ENCODE measurements around the gene CDKAL1. TPM values are rescaled to one million over a fixed set of nuclear protein-coding genes. Genes with fewer than 3 reads are reported as not detected.

Gene CDKAL1
- total and polyA plus RNA-seq, 9 of the 15 experiments (the other 6 are each of a cell fraction or from before 2014, with no cell fraction given), result 11.2 to 36.3 (median 20.1) TPM

- TF ChIP-seq HES1 (IDR thresholded peaks at IDR 0.05; ENCODE audit: low read depth) (no peak), NR2F6 (CRISPR knock-in tag; IDR thresholded peaks at IDR 0.05) (no peak), ZNF324 (CRISPR knock-in tag; IDR thresholded peaks at IDR 0.05) (no peak)
Observed at GRCh38 chr6:21027507-21027906, 493.2 kb downstream of the CDKAL1 start (continued).

- Histone ChIP-seq H3K9me3 (replicated peaks; ENCODE audit: control insufficient read depth, insufficient read depth, low read depth, low read length) (no peaks in the 10 kb centered on the region), H2AFZ (ENCODE audit: low read depth, low read length) (no peak overlapping the region), H3K9ac (ENCODE audit: insufficient read depth in 1 of 2, low read depth in 2 of 2, low read length in 2 of 2) (no peak overlapping the region), H3K4me3 (no peak overlapping the region), H3K79me2 (ENCODE audit: control insufficient read depth, insufficient read depth, low read length) (no peaks in the 10 kb centered on the region), H3K27me3 (ENCODE audit: control insufficient read depth in 2 of 2, insufficient read depth in 2 of 2, low read length in 2 of 2) (no peaks in the 10 kb centered on the region), H3K4me1 (replicated peaks in 1 of 2; ENCODE audit: control insufficient read depth in 2 of 2, insufficient read depth in 2 of 2, low read length in 2 of 2) (no peaks in the 10 kb centered on the region), H4K20me1 (replicated peaks; ENCODE audit: control insufficient read depth, insufficient read depth, low read length) (no peaks in the 10 kb centered on the region), H3K9me1 (ENCODE audit: control insufficient read depth, insufficient read depth, low read length) (no peaks in the 10 kb centered on the region), H3K36me3 (ENCODE audit: control insufficient read depth, insufficient read depth, low read length) (no peaks in the 10 kb centered on the region), H3K4me2 (ENCODE audit: insufficient read depth, low read length) (no peak overlapping the region), H3K27ac (ENCODE audit: extremely low read depth, low read depth, low read length) (no peak overlapping the region)
- CTCF ChIA-PET (ENCODE audit: low intra/inter-chr PET ratio), result no interaction called here
- WGBS (ENCODE audit: insufficient coverage, low coverage, missing lambda C conversion rate), result 56% methylated on average over 5 of the region's 5 CpGs
- POLR2A ChIA-PET, result no interaction called here
- DNase-seq (ENCODE audit: extremely low read depth in 1 of 4, low spot score in 3 of 4) (no peak), ATAC-seq (no peak), FAIRE-seq (no peak)
- no TSS peak for BruUV-seq (replicated peaks)
- intact Hi-C loops (cut with micrococcal nuclease) (no loop called here), in situ Hi-C loops (cut with MboI) (no loop called here)
- peak; percentile 92 for TF ChIP-seq ZNF134 (CRISPR knock-in tag; conservative IDR thresholded peaks at IDR 0.05)
- no peak for TF ChIP-seq ZEB2 (IDR thresholded peaks at IDR 0.05)
Observed at GRCh38 chr6:21031182-21031581, 496.9 kb downstream of the CDKAL1 start.

- in situ Hi-C loops (cut with MboI), result no loop called here
- no peaks in the 10 kb centered on the region for H3K9me1 ChIP-seq (ENCODE audit: control insufficient read depth, insufficient read depth, low read length)
- H3K27ac ChIP-seq (ENCODE audit: extremely low read depth, low read depth, low read length), result no peak overlapping the region
- no peaks in the 10 kb centered on the region for H3K9me3 ChIP-seq (replicated peaks; ENCODE audit: control insufficient read depth, insufficient read depth, low read depth, low read length)
- 0% methylated on average over 1 of the region's 1 CpG for WGBS (ENCODE audit: insufficient coverage, low coverage, missing lambda C conversion rate)
- H4K20me1 ChIP-seq (replicated peaks; ENCODE audit: control insufficient read depth, insufficient read depth, low read length), result no peaks in the 10 kb centered on the region
- ChIA-PET POLR2A (no interaction called here), CTCF (ENCODE audit: low intra/inter-chr PET ratio) (no interaction called here)
- H3K27me3 ChIP-seq (ENCODE audit: control insufficient read depth in 2 of 2, insufficient read depth in 2 of 2, low read length in 2 of 2), result no peaks in the 10 kb centered on the region
- DNase-seq (ENCODE audit: extremely low read depth in 1 of 4, low spot score in 3 of 4), result no peak
- BruUV-seq (replicated peaks), result no TSS peak
- H3K4me3 ChIP-seq, result no peak overlapping the region
- FAIRE-seq, result no peak
- ATAC-seq, result no peak
- H3K4me1 ChIP-seq (replicated peaks in 1 of 2; ENCODE audit: control insufficient read depth in 2 of 2, insufficient read depth in 2 of 2, low read length in 2 of 2), result no peaks in the 10 kb centered on the region
- H3K36me3 ChIP-seq (ENCODE audit: control insufficient read depth, insufficient read depth, low read length), result no peaks in the 10 kb centered on the region
- H3K9ac ChIP-seq (ENCODE audit: insufficient read depth in 1 of 2, low read depth in 2 of 2, low read length in 2 of 2), result no peak overlapping the region
- no peak overlapping the region for H3K4me2 ChIP-seq (ENCODE audit: insufficient read depth, low read length)
- H3K79me2 ChIP-seq (ENCODE audit: control insufficient read depth, insufficient read depth, low read length), result no peaks in the 10 kb centered on the region
- no peak overlapping the region for H2AFZ ChIP-seq (ENCODE audit: low read depth, low read length)
- intact Hi-C loops (cut with micrococcal nuclease), result no loop called here
- no peak for TF ChIP-seq ZFP1 (CRISPR knock-in tag; IDR thresholded peaks at IDR 0.05)
- TF ChIP-seq BCOR (IDR thresholded peaks at IDR 0.05), result no peak
- TF ChIP-seq PRDM10 (IDR thresholded peaks at IDR 0.05; ENCODE audit: partially characterized antibody), result no peak
- TF ChIP-seq PHF20 (IDR thresholded peaks at IDR 0.05; ENCODE audit: partially characterized antibody), result no peak
- TF ChIP-seq ZNF280B (CRISPR knock-in tag; IDR thresholded peaks at IDR 0.05), result no peak
- TF ChIP-seq RFX7 (CRISPR knock-in tag; IDR thresholded peaks at IDR 0.05), result no peak
Observed at GRCh38 chr6:21033084-21033483, 498.8 kb downstream of the CDKAL1 start.

All from K562 (cell line).